ENCODE data around the gene FGD5. TPM values are rescaled to one million over a fixed set of nuclear protein-coding genes. Genes with fewer than 3 reads are reported as not detected.

Gene FGD5
- total RNA-seq, 6 experiments from 2014 or later = not detected

DNA sequence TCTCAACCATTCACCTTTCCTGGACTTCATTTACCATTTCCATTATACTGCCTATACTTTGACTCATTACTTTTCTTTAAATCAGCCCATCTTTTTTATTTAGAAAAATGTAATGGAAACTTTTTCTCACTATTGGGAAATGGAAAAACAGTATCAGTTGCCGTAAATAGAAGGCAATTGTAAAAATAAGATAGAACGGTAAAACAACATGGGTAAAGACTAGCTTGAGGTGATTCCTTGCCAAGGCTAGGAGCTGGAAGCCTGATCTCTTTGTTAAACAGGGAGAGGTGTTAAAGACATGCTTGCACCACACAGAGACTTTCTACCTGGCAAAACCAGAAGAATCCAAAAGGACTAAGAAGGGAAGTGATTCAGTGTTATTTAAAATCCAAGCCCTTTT, 5.9 kb downstream of the FGD5 start:
- no peak overlapping the region for H3K4me3 Mint-ChIP-seq
- peaks cover 52% of the 10 kb centered on the region for H3K27me3 Mint-ChIP-seq (ENCODE audit: insufficient read depth)
- H3K4me1 Mint-ChIP-seq (ENCODE audit: low read depth) = no peaks in the 10 kb centered on the region
- H3K36me3 Mint-ChIP-seq (ENCODE audit: low read depth) = no peaks in the 10 kb centered on the region
- TF ChIP-seq, protein P1, sequence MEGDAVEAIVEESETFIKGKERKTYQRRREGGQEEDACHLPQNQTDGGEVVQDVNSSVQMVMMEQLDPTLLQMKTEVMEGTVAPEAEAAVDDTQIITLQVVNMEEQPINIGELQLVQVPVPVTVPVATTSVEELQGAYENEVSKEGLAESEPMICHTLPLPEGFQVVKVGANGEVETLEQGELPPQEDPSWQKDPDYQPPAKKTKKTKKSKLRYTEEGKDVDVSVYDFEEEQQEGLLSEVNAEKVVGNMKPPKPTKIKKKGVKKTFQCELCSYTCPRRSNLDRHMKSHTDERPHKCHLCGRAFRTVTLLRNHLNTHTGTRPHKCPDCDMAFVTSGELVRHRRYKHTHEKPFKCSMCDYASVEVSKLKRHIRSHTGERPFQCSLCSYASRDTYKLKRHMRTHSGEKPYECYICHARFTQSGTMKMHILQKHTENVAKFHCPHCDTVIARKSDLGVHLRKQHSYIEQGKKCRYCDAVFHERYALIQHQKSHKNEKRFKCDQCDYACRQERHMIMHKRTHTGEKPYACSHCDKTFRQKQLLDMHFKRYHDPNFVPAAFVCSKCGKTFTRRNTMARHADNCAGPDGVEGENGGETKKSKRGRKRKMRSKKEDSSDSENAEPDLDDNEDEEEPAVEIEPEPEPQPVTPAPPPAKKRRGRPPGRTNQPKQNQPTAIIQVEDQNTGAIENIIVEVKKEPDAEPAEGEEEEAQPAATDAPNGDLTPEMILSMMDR (IDR thresholded peaks at IDR 0.05) = no peak
- H3K27ac Mint-ChIP-seq = no peak overlapping the region
- DNase-seq = no peak
- no peaks in the 10 kb centered on the region for H3K9me3 Mint-ChIP-seq

DNA sequence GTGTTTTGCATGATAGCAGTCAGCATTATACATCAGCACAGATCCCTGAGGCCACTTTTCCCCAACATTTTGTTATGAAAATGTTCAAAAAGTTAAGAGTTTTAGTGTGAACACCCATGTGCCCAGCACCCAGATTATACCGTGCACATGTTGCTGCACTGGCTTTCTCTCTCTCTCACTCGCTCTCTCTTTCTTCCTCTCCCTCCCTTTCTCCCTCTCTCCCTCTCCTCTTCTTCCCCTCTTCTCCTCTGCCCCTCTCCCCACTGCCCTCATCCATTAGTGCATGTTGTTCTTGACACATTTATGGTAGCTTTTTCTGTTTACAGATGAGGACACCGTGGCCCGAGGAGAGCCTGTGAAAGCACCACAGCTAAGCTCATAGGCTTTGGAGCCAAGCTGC, 7.3 kb downstream of the FGD5 start:
- H3K27ac Mint-ChIP-seq = no peak overlapping the region
- no peaks in the 10 kb centered on the region for H3K36me3 Mint-ChIP-seq (ENCODE audit: low read depth)
- no peaks in the 10 kb centered on the region for H3K9me3 Mint-ChIP-seq
- TF ChIP-seq, protein P1 (IDR thresholded peaks at IDR 0.05) = no peak
- no peaks in the 10 kb centered on the region for H3K4me1 Mint-ChIP-seq (ENCODE audit: low read depth)
- no peak for DNase-seq
- no peak overlapping the region for H3K4me3 Mint-ChIP-seq
- H3K27me3 Mint-ChIP-seq (ENCODE audit: insufficient read depth) = peaks cover 53% of the 10 kb centered on the region

DNA sequence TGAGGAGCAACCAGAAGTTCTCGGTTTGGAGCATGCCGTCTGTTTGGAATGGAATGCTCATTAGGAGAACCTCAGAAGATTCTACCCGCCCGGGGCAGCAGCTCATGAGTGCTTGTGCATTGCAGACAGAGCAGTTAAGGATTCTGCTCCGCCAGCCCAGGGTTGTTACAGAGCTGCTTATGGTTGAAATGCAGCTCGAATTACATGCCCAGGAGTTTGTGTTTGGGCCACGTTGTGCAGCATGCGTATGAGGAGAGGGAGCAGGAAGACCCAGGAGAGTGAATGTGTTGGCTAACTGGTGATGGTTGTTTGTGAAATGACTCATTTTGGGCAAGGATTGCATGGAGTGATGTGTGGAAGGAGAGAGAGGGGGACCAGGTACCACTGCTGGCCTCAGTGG, 9.0 kb downstream of the FGD5 start:
- H3K4me1 Mint-ChIP-seq (ENCODE audit: low read depth) = no peaks in the 10 kb centered on the region
- no peak overlapping the region for H3K4me3 Mint-ChIP-seq
- no peak for DNase-seq
- no peaks in the 10 kb centered on the region for H3K9me3 Mint-ChIP-seq
- peaks cover 55% of the 10 kb centered on the region for H3K27me3 Mint-ChIP-seq (ENCODE audit: insufficient read depth)
- TF ChIP-seq, protein P1 (IDR thresholded peaks at IDR 0.05) = no peak
- no peak overlapping the region for H3K27ac Mint-ChIP-seq
- H3K36me3 Mint-ChIP-seq (ENCODE audit: low read depth) = no peaks in the 10 kb centered on the region

DNA sequence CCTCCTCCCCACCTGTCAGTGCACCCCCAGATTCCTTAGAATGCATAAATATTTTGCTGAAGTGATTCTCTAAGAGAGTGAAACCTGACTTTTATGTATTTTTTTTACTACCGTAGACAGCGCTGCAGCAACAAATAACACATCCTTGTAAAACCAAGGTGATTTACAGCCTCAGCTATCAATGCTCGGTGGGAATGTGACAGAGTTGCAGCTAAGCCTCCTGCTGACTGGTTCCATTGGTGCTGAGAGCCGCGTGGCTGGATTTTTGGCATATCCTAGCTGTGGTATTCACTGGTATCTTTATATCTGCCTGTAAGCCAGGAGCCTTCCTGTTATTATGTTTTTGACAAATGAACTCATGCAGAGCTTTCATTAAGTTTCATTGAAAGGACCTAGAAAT, 11.0 kb downstream of the FGD5 start:
- no peaks in the 10 kb centered on the region for H3K9me3 Mint-ChIP-seq
- peaks cover 55% of the 10 kb centered on the region for H3K27me3 Mint-ChIP-seq (ENCODE audit: insufficient read depth)
- H3K27ac Mint-ChIP-seq = no peak overlapping the region
- DNase-seq = no peak
- H3K36me3 Mint-ChIP-seq (ENCODE audit: low read depth) = no peaks in the 10 kb centered on the region
- H3K4me1 Mint-ChIP-seq (ENCODE audit: low read depth) = no peaks in the 10 kb centered on the region
- TF ChIP-seq, protein P1 (IDR thresholded peaks at IDR 0.05) = no peak
- no peak overlapping the region for H3K4me3 Mint-ChIP-seq

DNA sequence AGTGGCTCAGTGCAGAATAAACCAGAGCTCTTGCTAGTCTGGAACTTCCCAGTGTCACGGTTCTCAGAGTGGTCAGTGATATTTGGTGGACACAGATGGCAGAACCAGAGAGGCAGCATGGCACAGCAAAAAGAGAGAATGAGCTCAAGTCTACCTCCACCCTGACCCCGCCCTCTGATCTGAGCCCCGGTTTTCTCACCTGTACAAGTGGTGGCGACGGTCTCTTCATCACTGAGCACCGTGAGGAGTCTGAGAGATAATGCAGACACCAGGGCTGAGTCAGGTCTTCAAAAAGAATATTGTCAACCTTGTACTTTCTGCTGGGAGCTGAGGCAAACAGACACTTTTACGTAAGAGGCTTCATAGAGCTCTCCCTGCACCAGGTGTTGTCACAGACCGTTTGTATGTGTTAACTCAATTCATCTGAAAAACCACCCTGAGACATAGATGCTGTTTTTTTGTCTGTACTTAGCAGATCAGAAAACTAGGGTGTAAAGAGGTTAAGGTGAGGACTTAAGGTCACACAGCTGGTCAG, 13.2 kb downstream of the FGD5 start:
- Mint-ChIP-seq H3K27ac (no peak overlapping the region), H3K9me3 (no peaks in the 10 kb centered on the region), H3K36me3 (ENCODE audit: low read depth) (no peaks in the 10 kb centered on the region), H3K27me3 (ENCODE audit: insufficient read depth) (peaks cover 69% of the 10 kb centered on the region), H3K4me3 (no peak overlapping the region), H3K4me1 (ENCODE audit: low read depth) (no peaks in the 10 kb centered on the region)
- TF ChIP-seq, protein P1 (IDR thresholded peaks at IDR 0.05) = no peak
- no peak for DNase-seq

All from HFFc6 (cell line).